Transverse colon (tissue), 4 donors: ENCODE measurements around the gene MROH2A.

ENCODE experiments used
- CTCF ChIP-seq, 5 experiments: fragments of 200-600 bp in 3 of 5; fragments of 450-650 bp in 2 of 5; sonication (generic) in 3 of 5; IDR thresholded peaks; 1 replicate in 2 of 5; 2 replicates in 3 of 5; pipeline ENCODE4 v1.5.1; 2016 to 2017; ENCODE audit warnings: antibody characterized with exemption in 5 of 5, inconsistent platforms in 3 of 5, mild to moderate bottlenecking in 2 of 5, moderate library complexity in 1 of 5
- EP300 ChIP-seq: sonication (generic); formaldehyde crosslinking; IDR thresholded peaks from one replicate; pipeline ENCODE4 v1.6.1; 2017; ENCODE audit warnings: antibody characterized with exemption, low read depth
- POLR2A ChIP-seq: fragments of 450-650 bp; IDR thresholded peaks from one replicate; pipeline ENCODE4 v1.6.1; 2016; ENCODE audit warnings: antibody characterized with exemption, mild to moderate bottlenecking, moderate library complexity
- POLR2AphosphoS5 ChIP-seq, 3 donors: sonication (generic); formaldehyde crosslinking; IDR thresholded peaks; one replicate each; pipeline ENCODE4 v1.6.1; 2016; ENCODE audit warnings: antibody characterized with exemption in 3 of 3

- no peak for TF ChIP-seq POLR2AphosphoS5 (IDR thresholded peaks at IDR 0.05)
- TF ChIP-seq POLR2A, result no peak
- TF ChIP-seq CTCF (IDR thresholded peaks at IDR 0.05), result no peak
- no peak for TF ChIP-seq EP300
Measured at GRCh38 chr2:233803994-233804393, 25.9 kb downstream of the MROH2A start.
